Measurements from ENCODE around the gene TRPM2.
"Not testable (repeated sequence)": the region's sequence is repeated elsewhere in the genome, so short reads cannot be mapped to it uniquely, and the experiment has no call there.

Gene TRPM2

DNA sequence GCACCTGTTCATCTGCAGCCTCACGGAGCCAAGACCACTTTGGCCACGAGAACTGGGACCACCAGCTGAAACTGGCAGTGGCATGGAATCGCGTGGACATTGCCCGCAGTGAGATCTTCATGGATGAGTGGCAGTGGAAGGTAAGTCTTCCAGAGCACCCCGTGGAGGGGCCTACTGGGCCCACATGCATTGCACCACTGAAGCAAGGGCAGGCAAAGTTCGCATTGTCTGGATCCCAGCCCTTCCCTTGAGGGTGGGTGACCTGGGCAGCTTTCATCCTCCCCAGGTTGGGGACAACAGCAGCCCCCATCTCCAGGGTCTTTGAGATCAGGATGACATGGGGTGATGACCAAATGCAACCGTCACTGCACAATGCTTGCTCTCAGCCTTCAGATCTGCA lies 37.5 kb downstream of the TRPM2 start:
- no peak for FAIRE-seq
- DNase-seq (ENCODE audit: insufficient read length, low spot score), result no peak
- TF ChIP-seq POLR2A (IDR thresholded peaks at IDR 0.05; ENCODE audit: low read depth, low read length), result no peak

DNA sequence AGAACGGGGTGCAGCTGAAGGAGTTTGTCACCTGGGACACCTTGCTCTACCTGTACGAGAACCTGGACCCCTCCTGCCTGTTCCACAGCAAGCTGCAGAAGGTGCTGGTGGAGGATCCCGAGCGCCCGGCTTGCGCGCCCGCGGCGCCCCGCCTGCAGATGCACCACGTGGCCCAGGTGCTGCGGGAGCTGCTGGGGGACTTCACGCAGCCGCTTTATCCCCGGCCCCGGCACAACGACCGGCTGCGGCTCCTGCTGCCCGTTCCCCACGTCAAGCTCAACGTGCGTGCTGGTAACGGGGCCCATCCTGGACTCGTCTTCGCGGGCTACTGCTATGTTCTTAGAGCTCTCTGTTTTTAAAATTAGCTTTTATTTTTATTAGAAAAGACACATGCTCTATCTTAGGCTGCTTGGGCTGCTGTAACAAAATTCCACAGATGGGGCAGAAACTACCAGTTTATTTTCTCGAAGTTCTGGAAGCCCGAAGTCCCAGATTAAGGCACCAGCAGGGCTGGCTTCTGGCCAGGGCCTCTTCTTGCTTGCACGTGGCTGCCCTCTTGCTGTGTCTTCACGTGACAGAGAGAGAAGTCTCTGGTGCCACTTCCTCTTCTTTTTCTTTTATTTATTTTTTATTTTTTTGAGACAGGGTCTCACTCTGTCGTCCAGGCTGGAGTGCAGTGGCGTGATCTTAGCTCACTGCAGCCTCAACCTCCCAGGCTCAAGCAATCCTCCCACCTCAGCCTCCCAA lies 38.1 kb downstream of the TRPM2 start:
- DNase-seq (ENCODE audit: insufficient read length, low spot score) (no peak), FAIRE-seq (no peak)
- TF ChIP-seq POLR2A (IDR thresholded peaks at IDR 0.05; ENCODE audit: low read depth, low read length), result no peak

DNA sequence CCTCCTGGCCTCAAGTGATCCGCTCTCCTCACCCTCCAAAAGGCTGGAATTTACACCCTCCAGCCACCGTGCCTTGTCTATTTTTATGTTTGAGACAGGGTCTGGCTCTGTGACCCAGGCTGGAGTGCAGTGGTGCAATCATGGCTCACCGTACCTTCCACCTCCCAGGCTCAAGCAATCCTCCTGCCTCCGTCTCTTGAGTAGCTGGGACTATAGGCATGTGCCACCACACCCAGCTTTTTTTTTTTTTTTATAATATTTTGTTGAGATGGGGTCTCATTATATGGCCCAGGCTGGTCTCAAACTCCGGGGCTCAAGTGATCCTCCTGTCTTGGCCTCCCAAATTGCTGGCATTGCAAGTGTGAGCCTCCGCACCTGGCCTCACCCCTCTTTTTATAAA lies 38.8 kb downstream of the TRPM2 start:
- DNase-seq (ENCODE audit: insufficient read length, low spot score), result no peak
- FAIRE-seq, result no peak
- TF ChIP-seq POLR2A (IDR thresholded peaks at IDR 0.05; ENCODE audit: low read depth, low read length), result no peak

DNA sequence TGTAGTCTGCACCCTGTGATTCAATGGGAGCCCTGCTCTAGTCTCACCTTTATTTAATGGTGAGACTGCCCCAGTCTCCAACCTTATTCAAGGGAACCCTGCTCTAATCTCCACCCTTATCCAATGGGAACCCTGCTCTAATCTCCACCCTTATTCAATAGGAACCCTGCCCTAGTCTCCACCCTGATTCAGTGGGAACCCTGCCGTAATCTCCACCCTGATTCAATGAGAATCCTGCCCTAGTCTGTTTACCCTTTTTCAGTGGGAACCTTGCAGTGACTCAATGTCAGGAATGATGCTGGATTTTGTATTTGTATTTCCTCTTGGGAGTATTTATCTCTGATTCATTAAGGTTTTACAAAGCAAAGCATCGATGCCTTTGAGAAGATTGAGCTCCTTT lies 39.5 kb downstream of the TRPM2 start:
- DNase-seq (ENCODE audit: insufficient read length, low spot score), result no peak
- no peak for TF ChIP-seq POLR2A (IDR thresholded peaks at IDR 0.05; ENCODE audit: low read depth, low read length)

DNA sequence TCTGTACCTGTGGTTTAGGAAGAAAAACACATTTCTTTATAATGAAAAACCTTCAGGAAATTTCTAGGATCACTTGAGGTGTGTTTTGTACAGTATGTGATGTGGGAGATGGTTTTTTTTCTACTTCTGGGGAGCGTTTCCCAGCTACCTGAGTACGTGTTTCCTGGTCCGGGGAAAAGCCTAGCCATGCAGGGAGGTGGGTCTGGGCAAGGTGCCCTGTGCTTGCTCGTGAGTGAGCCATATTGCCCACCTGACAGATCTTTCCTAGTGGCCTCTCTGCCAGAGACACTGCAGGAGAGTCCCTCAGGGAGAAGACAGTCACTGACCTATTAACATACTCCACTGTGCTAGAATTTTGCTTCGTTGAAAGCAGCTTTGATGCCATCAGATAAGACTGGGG lies 41.3 kb downstream of the TRPM2 start:
- no peak for TF ChIP-seq POLR2A (IDR thresholded peaks at IDR 0.05; ENCODE audit: low read depth, low read length)
- no peak for FAIRE-seq
- DNase-seq (ENCODE audit: insufficient read length, low spot score), result no peak

More for the DNA sequence above, 39.5 kb downstream of the TRPM2 start:
- no peak for FAIRE-seq

DNA sequence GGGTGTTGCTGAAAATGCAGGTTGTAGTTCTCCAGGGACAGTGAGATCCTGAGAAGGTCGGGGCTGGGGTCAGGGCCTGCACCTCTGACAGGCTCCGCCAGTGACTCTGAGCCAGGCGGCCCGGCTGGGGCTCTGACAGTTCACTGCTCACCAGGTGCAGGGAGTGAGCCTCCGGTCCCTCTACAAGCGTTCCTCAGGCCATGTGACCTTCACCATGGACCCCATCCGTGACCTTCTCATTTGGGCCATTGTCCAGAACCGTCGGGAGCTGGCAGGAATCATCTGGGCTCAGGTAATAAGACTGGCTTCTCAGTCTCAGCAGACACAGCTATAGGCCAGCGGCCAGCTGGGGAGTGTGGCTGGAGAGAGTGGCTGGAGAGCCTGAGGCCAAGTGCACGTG lies 41.8 kb downstream of the TRPM2 start:
- DNase-seq (ENCODE audit: insufficient read length, low spot score) (no peak), FAIRE-seq (no peak)
- no peak for TF ChIP-seq POLR2A (IDR thresholded peaks at IDR 0.05; ENCODE audit: low read depth, low read length)

DNA sequence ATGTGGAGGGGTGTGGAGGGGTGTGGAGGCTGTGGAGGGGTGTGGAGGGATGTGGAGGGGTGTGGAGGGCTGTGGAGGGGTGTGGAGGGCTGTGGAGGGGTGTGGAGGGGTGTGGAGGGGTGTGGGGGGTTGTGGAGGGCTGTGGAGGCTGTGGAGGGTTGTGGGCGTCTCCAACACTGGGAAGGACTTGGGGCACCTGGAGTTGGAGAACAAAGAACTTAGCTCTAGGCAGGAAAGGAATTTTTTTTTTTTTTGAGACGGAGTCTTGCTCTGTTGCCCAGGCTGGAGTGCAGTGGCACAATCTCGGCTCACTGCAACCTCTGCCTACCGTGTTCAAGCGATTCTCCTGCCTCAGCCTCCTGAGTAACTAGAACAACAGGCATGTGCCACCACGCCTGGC lies 43.4 kb downstream of the TRPM2 start:
- FAIRE-seq; DNase-seq (ENCODE audit: insufficient read length, low spot score): not testable (repeated sequence)

DNA sequence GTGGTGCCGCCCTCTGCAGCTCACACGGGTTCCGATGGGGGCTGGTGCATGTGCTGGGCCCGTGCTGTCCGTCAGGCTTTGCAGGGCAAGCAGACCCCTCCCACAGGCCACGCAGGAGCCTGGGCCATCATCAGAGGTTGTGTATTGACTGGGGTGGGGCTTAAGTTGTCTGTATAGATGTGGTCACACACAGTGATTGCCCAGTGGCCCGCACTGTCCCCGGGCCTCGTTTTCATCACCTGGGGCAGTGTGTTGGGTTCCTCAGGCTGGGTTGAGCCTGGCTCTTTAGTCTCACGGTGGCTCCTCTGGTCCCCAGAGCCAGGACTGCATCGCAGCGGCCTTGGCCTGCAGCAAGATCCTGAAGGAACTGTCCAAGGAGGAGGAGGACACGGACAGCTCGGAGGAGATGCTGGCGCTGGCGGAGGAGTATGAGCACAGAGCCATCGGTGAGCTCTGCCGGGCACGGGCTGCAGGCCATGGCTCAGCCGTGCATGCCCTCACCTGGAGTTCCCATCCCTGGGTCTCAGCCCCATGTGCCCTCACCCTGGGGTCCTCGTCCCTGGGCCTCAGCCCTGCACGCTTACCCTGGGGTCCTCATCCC lies 44.1 kb downstream of the TRPM2 start:
- TF ChIP-seq POLR2A (IDR thresholded peaks at IDR 0.05; ENCODE audit: low read depth, low read length), result no peak
- no peak for DNase-seq (ENCODE audit: insufficient read length, low spot score)
- FAIRE-seq, result no peak

DNA sequence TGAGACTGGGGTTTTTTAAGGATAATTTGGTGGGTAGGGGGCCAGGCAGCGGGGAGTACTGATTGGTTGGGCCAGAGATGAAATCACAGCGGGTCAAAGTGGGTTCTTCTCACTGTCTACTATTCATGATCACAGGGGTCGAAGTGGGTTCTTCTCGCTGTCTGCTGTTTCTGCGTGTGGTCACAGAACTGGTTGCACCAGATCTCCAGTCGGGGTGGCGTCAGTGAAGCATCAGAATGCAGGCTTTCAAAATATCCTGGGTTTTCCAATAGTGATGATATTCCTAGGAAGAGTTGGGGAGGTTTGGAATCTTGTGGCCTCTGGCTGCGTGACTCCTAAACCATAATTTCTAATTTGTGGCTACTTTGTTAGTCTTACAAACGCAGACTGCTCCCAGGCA lies 45.1 kb downstream of the TRPM2 start:
- no peak for FAIRE-seq

DNA sequence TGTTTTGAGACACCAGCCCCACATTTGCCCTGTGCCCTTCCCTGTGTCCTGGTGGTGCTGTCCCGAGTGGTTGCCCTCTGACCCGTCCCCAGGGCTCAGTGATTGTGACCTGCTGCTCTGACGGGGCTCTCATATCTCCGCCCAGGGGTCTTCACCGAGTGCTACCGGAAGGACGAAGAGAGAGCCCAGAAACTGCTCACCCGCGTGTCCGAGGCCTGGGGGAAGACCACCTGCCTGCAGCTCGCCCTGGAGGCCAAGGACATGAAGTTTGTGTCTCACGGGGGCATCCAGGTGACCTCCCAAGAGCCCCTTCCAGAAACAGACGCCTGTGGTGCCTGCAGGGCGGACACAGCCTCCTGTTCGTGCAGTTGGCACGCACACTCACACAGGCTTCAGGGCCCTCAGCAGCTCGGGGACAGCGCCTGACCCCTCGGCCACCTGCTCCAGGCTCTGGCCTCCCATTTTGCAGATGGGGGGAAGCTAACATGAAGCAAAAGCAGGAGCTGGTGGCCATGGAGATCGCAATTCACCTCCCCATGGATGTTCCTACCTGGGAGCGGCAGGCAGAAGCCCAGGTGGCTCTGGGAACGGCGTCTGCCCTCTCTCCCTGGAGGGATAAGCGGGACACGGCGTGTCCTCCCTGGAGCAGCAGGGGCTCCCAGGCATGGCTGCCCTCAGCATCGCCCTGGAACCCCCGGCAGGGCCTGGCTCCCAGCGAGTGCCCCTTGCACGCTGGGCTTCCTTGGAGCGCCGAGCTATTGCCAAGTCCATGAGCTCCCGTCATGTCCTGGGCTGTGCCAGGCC lies 45.9 kb downstream of the TRPM2 start:
- DNase-seq (ENCODE audit: insufficient read length, low spot score) (no peak), FAIRE-seq (no peak)
- no peak for TF ChIP-seq POLR2A (IDR thresholded peaks at IDR 0.05; ENCODE audit: low read depth, low read length)

More for the DNA sequence above, 45.1 kb downstream of the TRPM2 start:
- DNase-seq (ENCODE audit: insufficient read length, low spot score), result no peak
- TF ChIP-seq POLR2A (IDR thresholded peaks at IDR 0.05; ENCODE audit: low read depth, low read length), result no peak

DNA sequence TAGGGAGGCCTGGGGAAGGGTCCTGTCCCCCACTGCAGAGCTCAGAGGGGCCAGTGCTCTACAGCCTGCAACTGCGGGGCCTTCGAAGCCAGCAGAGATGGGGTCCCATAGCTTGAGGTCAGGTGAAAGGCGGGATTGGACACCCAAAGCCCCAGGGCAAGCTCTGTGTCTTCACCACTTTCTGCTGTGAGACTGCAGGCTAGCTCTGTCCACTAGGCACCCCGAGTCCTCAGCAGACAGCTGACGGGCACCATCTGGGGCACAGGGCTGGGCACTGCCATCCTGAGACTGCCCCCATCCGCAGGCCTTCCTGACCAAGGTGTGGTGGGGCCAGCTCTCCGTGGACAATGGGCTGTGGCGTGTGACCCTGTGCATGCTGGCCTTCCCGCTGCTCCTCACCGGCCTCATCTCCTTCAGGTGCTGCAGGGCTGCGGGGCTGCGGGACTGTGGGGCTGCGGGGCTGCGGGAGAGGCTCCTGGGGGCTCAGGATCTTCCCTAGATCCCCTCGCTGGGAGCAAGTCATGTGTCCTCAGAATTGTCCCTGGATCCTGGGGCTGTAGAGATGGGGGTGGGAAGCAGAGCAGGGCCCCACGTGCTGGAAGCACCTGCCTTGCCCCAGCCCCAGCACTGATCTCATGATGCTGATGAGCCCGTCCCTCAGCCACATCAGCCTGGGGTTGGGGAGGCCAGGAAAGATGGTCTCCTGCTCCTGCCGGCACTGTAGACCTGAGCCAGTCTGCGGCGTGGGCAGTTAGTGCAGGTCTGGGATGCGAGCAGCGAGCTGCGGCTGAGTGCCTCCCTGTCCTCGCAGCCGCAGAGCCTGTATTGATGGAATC lies 46.8 kb downstream of the TRPM2 start:
- no peak for DNase-seq (ENCODE audit: insufficient read length, low spot score)
- no peak for TF ChIP-seq POLR2A (IDR thresholded peaks at IDR 0.05; ENCODE audit: low read depth, low read length)
- FAIRE-seq, result no peak

DNA sequence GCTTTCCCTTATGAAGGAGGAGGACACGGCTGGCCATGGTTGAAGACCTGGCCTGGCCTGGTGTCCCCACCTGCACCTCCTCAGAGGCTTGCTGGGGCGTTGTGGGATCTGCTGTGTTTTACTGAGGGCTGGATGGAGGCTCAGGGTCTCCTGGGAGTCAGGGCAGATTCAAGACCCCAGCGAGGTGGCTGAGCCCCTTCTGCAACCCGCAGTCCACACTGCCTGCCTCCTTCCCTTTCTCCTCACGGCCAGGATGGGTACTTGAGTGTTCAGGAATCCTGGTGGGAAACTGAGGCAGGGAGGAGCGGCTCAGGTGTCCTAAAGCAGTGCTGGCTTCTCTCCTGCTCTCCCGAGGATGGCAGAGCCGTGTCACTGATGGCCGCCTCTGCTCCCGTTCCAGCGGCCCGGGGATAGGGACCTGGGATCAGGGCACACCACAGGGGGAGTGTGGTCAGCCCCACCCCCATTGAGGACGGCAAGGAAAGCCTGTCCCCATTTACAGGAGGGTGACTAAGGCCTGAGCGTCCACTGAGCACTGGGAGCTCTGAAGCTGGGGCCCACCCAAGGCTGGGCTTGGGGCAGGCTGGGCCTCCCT lies 47.5 kb downstream of the TRPM2 start:
- FAIRE-seq, result no peak
- DNase-seq (ENCODE audit: insufficient read length, low spot score), result no peak
- TF ChIP-seq POLR2A (IDR thresholded peaks at IDR 0.05; ENCODE audit: low read depth, low read length), result no peak

DNA sequence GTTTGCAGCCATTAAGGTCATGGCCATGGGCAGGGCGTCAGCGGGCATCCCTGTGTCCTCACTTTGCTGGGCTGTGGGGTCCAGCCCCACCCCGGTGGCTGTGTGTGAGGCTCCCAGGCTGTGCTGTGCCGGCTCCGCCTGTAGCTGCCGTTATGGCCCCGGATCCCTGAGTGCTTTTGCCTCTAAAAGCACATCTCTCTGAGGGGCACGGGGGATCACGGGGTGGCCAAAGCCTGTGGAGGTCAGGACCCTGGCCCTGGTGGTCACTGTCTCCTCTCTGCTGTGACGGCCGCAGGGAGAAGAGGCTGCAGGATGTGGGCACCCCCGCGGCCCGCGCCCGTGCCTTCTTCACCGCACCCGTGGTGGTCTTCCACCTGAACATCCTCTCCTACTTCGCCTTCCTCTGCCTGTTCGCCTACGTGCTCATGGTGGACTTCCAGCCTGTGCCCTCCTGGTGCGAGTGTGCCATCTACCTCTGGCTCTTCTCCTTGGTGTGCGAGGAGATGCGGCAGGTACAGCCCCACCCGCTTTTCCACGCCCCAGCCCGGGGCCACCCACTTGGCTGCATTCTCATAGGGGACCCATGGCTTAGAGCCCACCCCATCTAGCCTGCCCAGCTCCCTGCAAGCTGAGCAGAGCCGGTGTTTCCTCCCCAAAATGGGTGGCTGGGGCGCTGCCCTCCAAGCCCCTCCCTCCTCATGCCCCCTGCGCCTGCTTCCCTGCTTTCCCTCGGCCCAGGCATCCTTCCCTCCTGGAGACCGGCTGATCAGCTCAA lies 48.2 kb downstream of the TRPM2 start:
- DNase-seq (ENCODE audit: insufficient read length, low spot score) (no peak), FAIRE-seq (no peak)
- no peak for TF ChIP-seq POLR2A (IDR thresholded peaks at IDR 0.05; ENCODE audit: low read depth, low read length)
